Thoracic aorta (tissue), 2 donors: ENCODE measurements around the gene RANBP17. TPM values are rescaled to one million over a fixed set of nuclear protein-coding genes. Genes with fewer than 3 reads are reported as not detected.

ENCODE experiments used
- ATAC-seq: fragments of 150-250 bp; one replicate; pipeline ENCODE4 v1.8.0; 2017; ENCODE audit warnings: low read depth; ENCODE audit not compliant: insufficient number of reproducible peaks, low FRiP score
- DNase-seq: peaks from one replicate; pipeline ENCODE4 v3.0.0-alpha.2; 2020; ENCODE audit warnings: low spot score
- H3K27ac ChIP-seq, 2 donors: fragments of 200-600 bp; sonication (generic); 1 replicate in 1 of 2; 2 replicates in 1 of 2; pipeline ENCODE4 v1.5.1; 2016; ENCODE audit warnings: mild to moderate bottlenecking in 2 of 2, moderate library complexity in 2 of 2
- H3K27me3 ChIP-seq: fragments of 200-600 bp; sonication (generic); replicated peaks from 2 replicates; pipeline ENCODE4 v1.6.0; 2016; ENCODE audit warnings: mild to moderate bottlenecking; ENCODE audit not compliant: insufficient read depth
- H3K36me3 ChIP-seq: fragments of 200-600 bp; sonication (generic); one replicate; pipeline ENCODE4 v1.5.1; 2016
- H3K4me1 ChIP-seq, 2 donors: fragments of 200-600 bp; sonication (generic); 1 replicate in 1 of 2; 2 replicates in 1 of 2; pipeline versions ENCODE4 v1.5.1 to v1.6.0; 2016; ENCODE audit warnings: low read depth in 2 of 2, mild to moderate bottlenecking in 1 of 2; ENCODE audit not compliant: control insufficient read depth in 1 of 2
- H3K4me3 ChIP-seq: fragments of 200-600 bp; sonication (generic); 2 replicates; pipeline ENCODE4 v1.5.1; 2016; ENCODE audit warnings: mild to moderate bottlenecking
- H3K9me3 ChIP-seq: fragments of 200-600 bp; sonication (generic); 2 replicates; pipeline ENCODE4 v1.5.1; 2016
- CTCF ChIP-seq: fragments of 200-600 bp; sonication (generic); IDR thresholded peaks from one replicate; pipeline ENCODE4 v1.5.1; 2019; ENCODE audit warnings: antibody characterized with exemption
- total RNA-seq, 2 donors: library from RNA; depleted of rRNA; stranded (reverse); fragments of >200 nt; gene quantifications; one replicate each; pipeline versions ENCODE4 v1.1.0 to v1.2.3, GENCODE V29; 2016

Gene RANBP17
- total RNA-seq, 2 donors from 2014 or later = 8.4 to 31.1 TPM

DNA sequence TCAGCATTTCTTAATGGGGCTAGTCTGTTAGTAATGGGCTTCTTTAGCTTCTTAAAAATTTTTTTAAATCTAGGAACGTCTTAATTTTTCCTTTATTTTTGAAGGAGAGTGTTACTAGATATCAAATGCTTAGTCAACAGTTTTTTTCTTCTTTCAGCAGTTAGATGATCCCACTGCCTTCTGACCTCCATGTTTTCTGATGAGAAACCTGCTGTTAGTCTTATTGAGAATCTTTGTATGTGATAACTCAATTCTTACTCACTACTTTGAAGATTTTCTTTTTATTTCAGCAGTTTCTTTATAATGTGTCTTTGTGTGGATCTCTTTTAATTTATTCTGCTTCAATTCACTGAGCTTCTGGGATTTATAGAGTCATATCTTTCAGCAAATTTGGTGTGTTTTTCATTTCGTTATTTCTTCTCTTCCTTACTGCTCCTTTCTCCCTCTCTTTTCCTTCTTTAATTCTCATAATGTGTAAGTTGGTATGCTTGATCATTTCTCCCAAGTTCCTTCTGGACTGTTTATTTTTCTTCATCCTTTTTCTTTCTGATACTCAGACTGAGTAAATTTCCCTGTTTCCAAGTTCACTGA lies 205.8 kb downstream of the RANBP17 start:
- H3K27me3 ChIP-seq = no peaks in the 10 kb centered on the region
- H3K9me3 ChIP-seq = peaks cover 23% of the 10 kb centered on the region
- H3K4me1 ChIP-seq = no peaks in the 10 kb centered on the region
- DNase-seq = no peak
- no peak overlapping the region for H3K4me3 ChIP-seq
- H3K36me3 ChIP-seq = no peaks in the 10 kb centered on the region
- TF ChIP-seq CTCF = no peak
- no peak overlapping the region for H3K27ac ChIP-seq
- ATAC-seq = no peak

DNA sequence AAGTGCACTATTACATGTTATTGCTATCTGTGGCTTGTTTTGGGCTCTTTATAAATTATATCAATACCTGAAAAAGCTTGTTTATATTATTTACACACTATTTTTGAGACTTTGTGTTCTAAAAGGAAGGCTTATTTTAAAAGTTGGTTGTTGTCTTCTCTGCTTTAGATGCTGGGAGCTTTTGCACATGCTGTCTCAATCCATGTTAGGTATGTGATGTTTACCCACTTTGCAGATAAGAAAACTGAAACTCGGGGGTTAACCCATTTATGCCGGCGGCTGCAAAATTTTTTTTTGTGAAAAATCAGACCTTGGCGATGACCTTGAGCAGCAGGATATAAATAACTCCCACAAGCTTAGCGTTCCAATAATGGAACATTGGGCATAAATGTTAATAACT lies 212.9 kb downstream of the RANBP17 start:
- H3K27me3 ChIP-seq = no peaks in the 10 kb centered on the region
- no peak overlapping the region for H3K4me3 ChIP-seq
- DNase-seq (no peak), ATAC-seq (no peak)
- H3K9me3 ChIP-seq = peaks cover 6% of the 10 kb centered on the region
- no peak overlapping the region for H3K27ac ChIP-seq
- no peaks in the 10 kb centered on the region for H3K4me1 ChIP-seq
- no peak for TF ChIP-seq CTCF
- H3K36me3 ChIP-seq = no peaks in the 10 kb centered on the region

DNA sequence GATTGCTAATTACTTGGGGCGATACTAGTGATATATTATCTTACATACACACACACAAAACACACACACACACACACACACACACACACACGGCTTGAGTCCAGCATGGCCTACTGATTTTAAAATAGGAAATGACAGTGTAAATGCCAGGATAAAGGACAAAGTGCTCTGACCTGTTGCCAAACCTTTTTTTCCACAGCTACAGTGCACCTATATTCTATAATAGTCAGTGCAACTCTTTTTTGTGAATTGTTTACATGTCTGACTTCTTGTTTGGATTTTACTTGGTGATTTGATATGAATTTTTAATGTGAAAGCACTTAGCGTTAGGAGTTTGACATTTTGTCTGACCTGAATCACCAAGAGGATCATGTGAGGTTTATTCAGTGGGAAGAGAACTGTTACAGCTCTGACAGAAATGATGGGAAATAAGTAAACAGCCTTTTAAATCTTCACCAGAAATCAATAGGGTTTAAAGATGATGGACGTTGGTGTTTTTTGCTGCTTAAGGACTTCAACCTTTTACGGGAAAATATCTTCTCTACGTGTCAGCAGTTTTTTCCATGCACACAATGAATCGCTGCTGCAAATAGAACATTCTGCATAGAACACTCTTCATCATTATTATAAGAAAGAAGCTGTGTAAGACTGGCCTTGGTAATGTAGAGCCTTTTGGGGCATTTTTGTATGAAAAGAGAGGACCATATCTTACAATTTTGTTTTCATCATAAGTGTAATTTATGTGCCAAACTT lies 218.5 kb downstream of the RANBP17 start:
- Histone ChIP-seq H3K9me3 (peaks cover 6% of the 10 kb centered on the region), H3K4me3 (no peak overlapping the region), H3K36me3 (no peaks in the 10 kb centered on the region), H3K27ac (no peak overlapping the region), H3K4me1 (no peaks in the 10 kb centered on the region), H3K27me3 (no peaks in the 10 kb centered on the region)
- no peak for DNase-seq
- no peak for ATAC-seq
- no peak for TF ChIP-seq CTCF

GRCh38 chr5:171081319-171081718 lies 219.5 kb downstream of the RANBP17 start:
- ATAC-seq = no peak
- Histone ChIP-seq H3K9me3 (peaks cover 6% of the 10 kb centered on the region), H3K36me3 (no peaks in the 10 kb centered on the region)

More at GRCh38 chr5:171081319-171081718, 219.5 kb downstream of the RANBP17 start:
- no peak for TF ChIP-seq CTCF
- DNase-seq = no peak
- Histone ChIP-seq H3K4me1 (no peaks in the 10 kb centered on the region), H3K27ac (no peak overlapping the region), H3K27me3 (no peaks in the 10 kb centered on the region), H3K4me3 (no peak overlapping the region)
